Measurements from ENCODE around the gene GPRC5C.
"Not testable (repeated sequence)": the region's sequence is repeated elsewhere in the genome, so short reads cannot be mapped to it uniquely, and the experiment has no call there.

Gene GPRC5C

GRCh38 chr17:74477411-74477810 lies 45.5 kb downstream of the GPRC5C start:
- no peak for DNase-seq

GRCh38 chr17:74478420-74479100 lies 46.7 kb downstream of the GPRC5C start:
- no peak for DNase-seq

GRCh38 chr17:74480290-74480689 lies 48.4 kb downstream of the GPRC5C start:
- DNase-seq, result no peak

GRCh38 chr17:74481621-74482020 lies 49.7 kb downstream of the GPRC5C start:
- no peak for DNase-seq

GRCh38 chr17:74484066-74484465 lies 52.2 kb downstream of the GPRC5C start:
- no peak for DNase-seq

- DNase-seq, result no peak
These were observed 53.3 kb downstream of the GPRC5C start for GRCh38 chr17:74485022-74485743.

GRCh38 chr17:74485841-74486240 lies 54.0 kb downstream of the GPRC5C start:
- DNase-seq, result no peak

- DNase-seq, result not testable (repeated sequence)
These were observed 56.4 kb downstream of the GPRC5C start for GRCh38 chr17:74488276-74488675.

GRCh38 chr17:74490716-74491115 lies 58.8 kb downstream of the GPRC5C start:
- no peak for DNase-seq

GRCh38 chr17:74491626-74492025 lies 59.7 kb downstream of the GPRC5C start:
- DNase-seq, result no peak

GRCh38 chr17:74493331-74493833 lies 61.5 kb downstream of the GPRC5C start:
- DNase-seq, result peak; percentile 91

All from eye (tissue), 1 donor.